Measurements from ENCODE around the gene MPEG1.

- TF ChIP-seq, protein P1, sequence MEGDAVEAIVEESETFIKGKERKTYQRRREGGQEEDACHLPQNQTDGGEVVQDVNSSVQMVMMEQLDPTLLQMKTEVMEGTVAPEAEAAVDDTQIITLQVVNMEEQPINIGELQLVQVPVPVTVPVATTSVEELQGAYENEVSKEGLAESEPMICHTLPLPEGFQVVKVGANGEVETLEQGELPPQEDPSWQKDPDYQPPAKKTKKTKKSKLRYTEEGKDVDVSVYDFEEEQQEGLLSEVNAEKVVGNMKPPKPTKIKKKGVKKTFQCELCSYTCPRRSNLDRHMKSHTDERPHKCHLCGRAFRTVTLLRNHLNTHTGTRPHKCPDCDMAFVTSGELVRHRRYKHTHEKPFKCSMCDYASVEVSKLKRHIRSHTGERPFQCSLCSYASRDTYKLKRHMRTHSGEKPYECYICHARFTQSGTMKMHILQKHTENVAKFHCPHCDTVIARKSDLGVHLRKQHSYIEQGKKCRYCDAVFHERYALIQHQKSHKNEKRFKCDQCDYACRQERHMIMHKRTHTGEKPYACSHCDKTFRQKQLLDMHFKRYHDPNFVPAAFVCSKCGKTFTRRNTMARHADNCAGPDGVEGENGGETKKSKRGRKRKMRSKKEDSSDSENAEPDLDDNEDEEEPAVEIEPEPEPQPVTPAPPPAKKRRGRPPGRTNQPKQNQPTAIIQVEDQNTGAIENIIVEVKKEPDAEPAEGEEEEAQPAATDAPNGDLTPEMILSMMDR (conservative IDR thresholded peaks at IDR 0.05; ENCODE audit: low read depth, low read length): no peak
- TF ChIP-seq MAFK (IDR thresholded peaks at IDR 0.05; ENCODE audit: low read depth, low read length): no peak
- TF ChIP-seq FOS (IDR thresholded peaks at IDR 0.05; ENCODE audit: low read depth, low read length): no peak
- TF ChIP-seq RAD21 (IDR thresholded peaks at IDR 0.05; ENCODE audit: low read length): no peak
- no peak for TF ChIP-seq POLR2A (IDR thresholded peaks at IDR 0.05; ENCODE audit: low read depth, low read length)
- no peak for TF ChIP-seq RFX5 (IDR thresholded peaks at IDR 0.05; ENCODE audit: low read depth, low read length)
- no peak for TF ChIP-seq ELK1 (IDR thresholded peaks at IDR 0.05; ENCODE audit: borderline replicate concordance, low read depth, low read length)
- no peak for TF ChIP-seq SMC3 (IDR thresholded peaks at IDR 0.05; ENCODE audit: low read depth, low read length)
- TF ChIP-seq MXI1 (IDR thresholded peaks at IDR 0.05; ENCODE audit: borderline replicate concordance, low read depth, low read length): no peak
- TF ChIP-seq RCOR1 (IDR thresholded peaks at IDR 0.05; ENCODE audit: insufficient replicate concordance, low read length): no peak
- no peak for TF ChIP-seq BHLHE40 (IDR thresholded peaks at IDR 0.05; ENCODE audit: low read depth, low read length)
Observed at GRCh38 chr11:59172345-59173079, 40.2 kb downstream of the MPEG1 start.
